Adipocyte (in vitro differentiated cells): ENCODE data around the gene ZSWIM6.

Experiments
- DNase-seq: peaks from one replicate; pipeline ENCODE4 v3.0.0-alpha.2; 2015; ENCODE audit warnings: low read depth
- H3K27me3 ChIP-seq: replicated peaks from 2 replicates; pipeline ENCODE4 v1.7.0; 2013; ENCODE audit warnings: mild to moderate bottlenecking, low read length, moderate library complexity; ENCODE audit not compliant: control insufficient read depth, insufficient read depth
- H3K36me3 ChIP-seq: 2 replicates; pipeline ENCODE4 v1.7.0; 2013; ENCODE audit warnings: low read length, mild to moderate bottlenecking, moderate library complexity; ENCODE audit not compliant: control insufficient read depth, insufficient read depth, severe bottlenecking
- H3K4me1 ChIP-seq: 2 replicates; pipeline ENCODE4 v1.7.0; 2013; ENCODE audit warnings: mild to moderate bottlenecking, low read length, moderate library complexity; ENCODE audit not compliant: control insufficient read depth, insufficient read depth
- H3K4me3 ChIP-seq: 2 replicates; pipeline ENCODE4 v1.7.0; 2013; ENCODE audit warnings: mild to moderate bottlenecking, low read length, moderate library complexity
- H3K9ac ChIP-seq: 2 replicates; pipeline ENCODE4 v1.7.0; 2013; ENCODE audit warnings: mild to moderate bottlenecking, low read length, moderate library complexity
- H3K9me3 ChIP-seq: 2 replicates; pipeline ENCODE4 v1.7.0; 2013; ENCODE audit warnings: mild to moderate bottlenecking, low read length, moderate library complexity; ENCODE audit not compliant: control insufficient read depth

The ZSWIM6 gene

GRCh38 chr5:61381968-61382367 lies 49.9 kb downstream of the ZSWIM6 start:
- H3K4me3 ChIP-seq = no peak overlapping the region
- no peak for DNase-seq
- no peak overlapping the region for H3K9ac ChIP-seq
- H3K4me1 ChIP-seq = no peaks in the 10 kb centered on the region
- H3K27me3 ChIP-seq = no peaks in the 10 kb centered on the region
- no peaks in the 10 kb centered on the region for H3K36me3 ChIP-seq
- no peaks in the 10 kb centered on the region for H3K9me3 ChIP-seq

GRCh38 chr5:61385627-61386026 lies 53.6 kb downstream of the ZSWIM6 start:
- Histone ChIP-seq H3K4me3 (no peak overlapping the region), H3K9me3 (no peaks in the 10 kb centered on the region), H3K4me1 (no peaks in the 10 kb centered on the region), H3K9ac (no peak overlapping the region), H3K27me3 (no peaks in the 10 kb centered on the region), H3K36me3 (no peaks in the 10 kb centered on the region)
- no peak for DNase-seq

GRCh38 chr5:61386045-61386800 lies 54.2 kb downstream of the ZSWIM6 start:
- H3K9me3 ChIP-seq = no peaks in the 10 kb centered on the region
- H3K4me1 ChIP-seq = no peaks in the 10 kb centered on the region
- no peak for DNase-seq
- no peak overlapping the region for H3K9ac ChIP-seq
- no peaks in the 10 kb centered on the region for H3K27me3 ChIP-seq
- no peak overlapping the region for H3K4me3 ChIP-seq
- H3K36me3 ChIP-seq = no peaks in the 10 kb centered on the region

DNA sequence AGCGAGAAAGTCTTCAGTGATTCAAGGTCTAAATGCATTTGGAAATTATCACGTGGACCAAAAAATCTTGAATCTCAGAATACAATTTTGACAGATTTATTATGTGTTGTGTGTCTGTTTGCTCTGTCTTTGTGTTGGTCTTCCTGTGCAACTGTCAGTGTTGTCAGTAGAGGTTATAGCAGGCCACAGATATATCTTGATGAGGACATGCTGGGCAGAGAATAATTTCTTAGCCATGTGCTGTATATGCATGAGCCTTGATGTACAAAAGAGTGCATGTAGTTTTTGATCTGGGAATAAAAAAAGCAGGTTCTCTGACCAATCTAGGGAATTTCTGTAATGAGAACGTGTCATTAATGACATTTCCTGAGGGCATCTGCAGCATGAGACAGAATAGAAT lies 57.6 kb downstream of the ZSWIM6 start:
- H3K9me3 ChIP-seq = no peaks in the 10 kb centered on the region
- H3K4me1 ChIP-seq = peaks cover 7% of the 10 kb centered on the region
- H3K36me3 ChIP-seq = no peaks in the 10 kb centered on the region
- no peak overlapping the region for H3K4me3 ChIP-seq
- no peak overlapping the region for H3K9ac ChIP-seq
- DNase-seq = no peak
- H3K27me3 ChIP-seq = no peaks in the 10 kb centered on the region

- Histone ChIP-seq H3K27me3 (no peaks in the 10 kb centered on the region), H3K36me3 (no peaks in the 10 kb centered on the region), H3K9me3 (no peaks in the 10 kb centered on the region), H3K4me1 (peaks cover 25% of the 10 kb centered on the region), H3K4me3 (no peak overlapping the region), H3K9ac (no peak overlapping the region)
- DNase-seq = no peak
These were observed 62.1 kb downstream of the ZSWIM6 start for GRCh38 chr5:61394078-61394704.

GRCh38 chr5:61394793-61395192 lies 62.7 kb downstream of the ZSWIM6 start:
- no peaks in the 10 kb centered on the region for H3K36me3 ChIP-seq
- peaks cover 25% of the 10 kb centered on the region for H3K4me1 ChIP-seq
- H3K9me3 ChIP-seq = no peaks in the 10 kb centered on the region
- no peak overlapping the region for H3K9ac ChIP-seq
- no peak overlapping the region for H3K4me3 ChIP-seq
- H3K27me3 ChIP-seq = no peaks in the 10 kb centered on the region
- no peak for DNase-seq

DNA sequence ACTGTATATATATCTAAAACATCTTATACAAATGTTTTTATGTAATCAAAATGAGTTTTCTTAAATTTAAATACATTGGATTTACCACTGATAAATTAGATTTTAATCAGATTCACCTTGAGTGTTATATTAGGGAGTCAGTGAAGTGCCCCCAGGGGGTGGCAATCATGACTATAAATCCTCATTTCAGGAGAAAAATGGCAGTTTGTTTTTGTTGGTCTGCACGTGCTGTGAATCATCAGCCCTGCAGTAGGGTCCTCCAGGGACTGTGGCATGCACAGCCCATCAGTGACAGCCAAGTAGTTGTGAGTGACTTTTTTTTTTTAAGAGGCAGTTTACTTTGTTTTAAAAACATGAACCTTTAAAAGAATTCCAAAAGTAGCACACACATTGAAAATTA lies 65.2 kb downstream of the ZSWIM6 start:
- H3K9me3 ChIP-seq = no peaks in the 10 kb centered on the region
- no peak overlapping the region for H3K4me3 ChIP-seq
- no peak for DNase-seq
- no peaks in the 10 kb centered on the region for H3K36me3 ChIP-seq
- no peak overlapping the region for H3K9ac ChIP-seq
- no peaks in the 10 kb centered on the region for H3K27me3 ChIP-seq
- peaks cover 32% of the 10 kb centered on the region for H3K4me1 ChIP-seq

DNA sequence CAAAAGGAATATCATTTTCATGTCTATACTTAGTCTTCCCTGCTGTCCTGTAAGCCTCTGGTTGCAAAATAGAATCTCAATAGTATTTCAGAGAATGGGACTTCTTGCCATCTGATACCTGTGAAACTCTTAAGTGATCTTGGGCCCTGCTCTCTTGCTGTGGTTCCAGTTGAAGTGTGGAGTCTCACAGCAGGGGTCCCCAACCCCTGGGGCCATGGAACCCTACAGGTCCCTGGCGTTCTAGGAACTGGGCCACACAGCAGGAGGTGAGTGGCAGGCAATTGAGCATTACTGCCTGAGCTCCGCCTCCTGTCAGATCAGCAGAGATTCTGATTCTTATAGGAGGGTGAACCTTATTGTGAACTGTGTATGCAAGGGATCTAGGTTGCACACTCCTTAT lies 65.9 kb downstream of the ZSWIM6 start:
- H3K9me3 ChIP-seq = no peaks in the 10 kb centered on the region
- no peaks in the 10 kb centered on the region for H3K27me3 ChIP-seq
- H3K4me3 ChIP-seq = no peak overlapping the region
- H3K4me1 ChIP-seq = peaks cover 34% of the 10 kb centered on the region
- DNase-seq = no peak
- H3K36me3 ChIP-seq = no peaks in the 10 kb centered on the region
- no peak overlapping the region for H3K9ac ChIP-seq

- peaks cover 39% of the 10 kb centered on the region for H3K4me1 ChIP-seq
- H3K9me3 ChIP-seq = no peaks in the 10 kb centered on the region
- H3K27me3 ChIP-seq = no peaks in the 10 kb centered on the region
- H3K9ac ChIP-seq = no peak overlapping the region
- H3K36me3 ChIP-seq = no peaks in the 10 kb centered on the region
- no peak for DNase-seq
- no peak overlapping the region for H3K4me3 ChIP-seq
These were observed 66.4 kb downstream of the ZSWIM6 start for GRCh38 chr5:61398440-61398839.

GRCh38 chr5:61399679-61400078 lies 67.6 kb downstream of the ZSWIM6 start:
- no peak overlapping the region for H3K4me3 ChIP-seq
- no peak for DNase-seq
- peaks cover 33% of the 10 kb centered on the region for H3K4me1 ChIP-seq
- H3K9ac ChIP-seq = no peak overlapping the region
- H3K27me3 ChIP-seq = no peaks in the 10 kb centered on the region
- H3K9me3 ChIP-seq = no peaks in the 10 kb centered on the region
- H3K36me3 ChIP-seq = no peaks in the 10 kb centered on the region

GRCh38 chr5:61401726-61402125 lies 69.7 kb downstream of the ZSWIM6 start:
- H3K4me3 ChIP-seq = no peak overlapping the region
- peak; percentile 40 for DNase-seq
- H3K36me3 ChIP-seq = no peaks in the 10 kb centered on the region
- no peak overlapping the region for H3K9ac ChIP-seq
- peaks cover 28% of the 10 kb centered on the region for H3K4me1 ChIP-seq
- H3K9me3 ChIP-seq = no peaks in the 10 kb centered on the region
- H3K27me3 ChIP-seq = no peaks in the 10 kb centered on the region
